CD4-positive, alpha-beta T cell treated with Interleukin-6 at 100 ng/mL for 8 hours (primary cell): Measurements from ENCODE around the gene TMEM132E.

Experiments used
- DNase-seq: peaks from one replicate; pipeline ENCODE4 v3.0.0-alpha.2; 2020; ENCODE audit warnings: mixed read lengths, low spot score

Gene TMEM132E

GRCh38 chr17:34634551-34635160 lies 55.3 kb downstream of the TMEM132E start:
- no peak for DNase-seq

GRCh38 chr17:34635876-34636275 lies 56.5 kb downstream of the TMEM132E start:
- DNase-seq, result no peak

- no peak for DNase-seq
Measured at GRCh38 chr17:34637041-34637547, 57.7 kb downstream of the TMEM132E start.

- peak; percentile 81 for DNase-seq
Measured at GRCh38 chr17:34637548-34638525, 58.5 kb downstream of the TMEM132E start.

GRCh38 chr17:34638526-34639260 lies 59.3 kb downstream of the TMEM132E start:
- DNase-seq, result no peak

- no peak for DNase-seq
Measured at GRCh38 chr17:34639706-34640425, 60.5 kb downstream of the TMEM132E start.

- DNase-seq, result no peak
Measured at GRCh38 chr17:34641368-34641767, 62.0 kb downstream of the TMEM132E start.

GRCh38 chr17:34644941-34645550 lies 65.7 kb downstream of the TMEM132E start:
- DNase-seq, result no peak

- no peak for DNase-seq
Measured at GRCh38 chr17:34645594-34645993, 66.2 kb downstream of the TMEM132E start.

GRCh38 chr17:34647511-34647910 lies 68.1 kb downstream of the TMEM132E start:
- DNase-seq, result no peak

- no peak for DNase-seq
Measured at GRCh38 chr17:34650051-34650750, 70.8 kb downstream of the TMEM132E start.

GRCh38 chr17:34651402-34651811 lies 72.0 kb downstream of the TMEM132E start:
- DNase-seq, result no peak

GRCh38 chr17:34652021-34652555 lies 72.7 kb downstream of the TMEM132E start:
- no peak for DNase-seq

GRCh38 chr17:34653511-34653910 lies 74.1 kb downstream of the TMEM132E start:
- no peak for DNase-seq

- no peak for DNase-seq
Measured at GRCh38 chr17:34654276-34654880, 75.0 kb downstream of the TMEM132E start.

- DNase-seq, result no peak
Measured at GRCh38 chr17:34654881-34655276, 75.5 kb downstream of the TMEM132E start.

- no peak for DNase-seq
Measured at GRCh38 chr17:34656801-34657200, 77.4 kb downstream of the TMEM132E start.

GRCh38 chr17:34658811-34659560 lies 79.6 kb downstream of the TMEM132E start:
- DNase-seq, result no peak

- no peak for DNase-seq
Measured at GRCh38 chr17:34663714-34664113, 84.3 kb downstream of the TMEM132E start.
